DND-41 (cell line): Measurements from ENCODE around the gene PRIM2.
"Not testable (repeated sequence)": the region's sequence is repeated elsewhere in the genome, so short reads cannot be mapped to it uniquely, and the experiment has no call there.

Experiments
- EZH2 ChIP-seq: IDR thresholded peaks from 3 replicates; pipeline ENCODE4 v1.6.1; 2012; ENCODE audit warnings: borderline replicate concordance, low read depth, mild to moderate bottlenecking, moderate library complexity, low read length, inconsistent platforms; ENCODE audit not compliant: severe bottlenecking
- TF ChIP-seq, protein P1 (sequence below): IDR thresholded peaks from 2 replicates; pipeline ENCODE4 v1.5.1; 2012; ENCODE audit warnings: borderline replicate concordance, low read length, moderate library complexity, mild to moderate bottlenecking; ENCODE audit not compliant: poor library complexity, severe bottlenecking; ENCODE audit errors: extremely low read depth

DNA sequence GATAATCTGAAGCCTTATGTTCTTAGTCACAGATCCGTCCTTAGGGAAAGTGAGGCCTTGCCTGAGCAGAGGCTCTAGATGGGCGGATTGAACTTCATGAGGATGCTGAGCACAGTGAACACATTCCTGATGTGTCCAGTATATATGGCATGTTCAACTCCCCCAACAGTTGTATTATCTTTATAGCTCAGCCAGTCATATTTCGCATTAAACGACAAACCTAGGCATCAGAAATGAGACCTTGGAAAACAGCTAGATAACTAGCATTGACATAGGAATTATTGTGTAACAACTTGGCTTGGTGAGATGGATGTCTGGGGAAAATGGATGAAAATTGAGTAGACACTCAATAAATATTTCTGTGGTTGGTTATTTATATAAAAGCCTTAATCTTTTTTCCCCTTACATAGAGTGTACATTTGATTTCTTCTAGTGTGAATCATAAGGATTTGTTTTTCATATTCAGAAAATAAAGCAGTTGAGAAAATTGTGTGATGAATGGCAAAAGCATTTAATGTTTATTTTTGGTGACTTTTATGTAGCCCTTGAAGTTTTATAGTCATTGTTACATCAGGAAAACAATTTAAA lies 169.2 kb downstream of the PRIM2 start:
- not testable (repeated sequence) for TF ChIP-seq EZH2
- TF ChIP-seq, protein P1, sequence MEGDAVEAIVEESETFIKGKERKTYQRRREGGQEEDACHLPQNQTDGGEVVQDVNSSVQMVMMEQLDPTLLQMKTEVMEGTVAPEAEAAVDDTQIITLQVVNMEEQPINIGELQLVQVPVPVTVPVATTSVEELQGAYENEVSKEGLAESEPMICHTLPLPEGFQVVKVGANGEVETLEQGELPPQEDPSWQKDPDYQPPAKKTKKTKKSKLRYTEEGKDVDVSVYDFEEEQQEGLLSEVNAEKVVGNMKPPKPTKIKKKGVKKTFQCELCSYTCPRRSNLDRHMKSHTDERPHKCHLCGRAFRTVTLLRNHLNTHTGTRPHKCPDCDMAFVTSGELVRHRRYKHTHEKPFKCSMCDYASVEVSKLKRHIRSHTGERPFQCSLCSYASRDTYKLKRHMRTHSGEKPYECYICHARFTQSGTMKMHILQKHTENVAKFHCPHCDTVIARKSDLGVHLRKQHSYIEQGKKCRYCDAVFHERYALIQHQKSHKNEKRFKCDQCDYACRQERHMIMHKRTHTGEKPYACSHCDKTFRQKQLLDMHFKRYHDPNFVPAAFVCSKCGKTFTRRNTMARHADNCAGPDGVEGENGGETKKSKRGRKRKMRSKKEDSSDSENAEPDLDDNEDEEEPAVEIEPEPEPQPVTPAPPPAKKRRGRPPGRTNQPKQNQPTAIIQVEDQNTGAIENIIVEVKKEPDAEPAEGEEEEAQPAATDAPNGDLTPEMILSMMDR = not testable (repeated sequence)
